ENCODE data around the gene ZCRB1.
A peak's percentile ranks its signal among the peaks of the same experiment; 100 is the strongest.
"Not testable (repeated sequence)": the region's sequence is repeated elsewhere in the genome, so short reads cannot be mapped to it uniquely, and the experiment has no call there.

ZCRB1 gene

GRCh38 chr12:42325653-42326474, at the start of gene ZCRB1, which contains the start of gene PPHLN1:
Gene ZCRB1 (minus strand): TSS chr12:42326094. CDS start chr12:42324102, 1,992 bp downstream.
Gene PPHLN1 (plus strand): TSS chr12:42326167. CDS start chr12:42335903, 9,736 bp downstream.
- peak; percentile 91 for DNase-seq

GRCh38 chr12:42373669-42374068, 47.8 kb upstream of the ZCRB1 start:
- DNase-seq = no peak

- DNase-seq = peak; percentile 62
Observed at GRCh38 chr12:42372154-42372791, 46.4 kb upstream of the ZCRB1 start.

GRCh38 chr12:42370013-42370412, 44.1 kb upstream of the ZCRB1 start:
- DNase-seq = no peak

GRCh38 chr12:42365486-42365885, 39.6 kb upstream of the ZCRB1 start:
- no peak for DNase-seq

GRCh38 chr12:42364692-42365091, 38.8 kb upstream of the ZCRB1 start:
- DNase-seq = no peak

- DNase-seq = no peak
Observed at GRCh38 chr12:42362647-42363260, 36.9 kb upstream of the ZCRB1 start.

- no peak for DNase-seq
Observed at GRCh38 chr12:42361909-42362646, 36.2 kb upstream of the ZCRB1 start.

- no peak for DNase-seq
Observed at GRCh38 chr12:42360747-42361403, 35.0 kb upstream of the ZCRB1 start.

GRCh38 chr12:42356344-42356743, 30.4 kb upstream of the ZCRB1 start:
- no peak for DNase-seq

- not testable (repeated sequence) for DNase-seq
Observed at GRCh38 chr12:42350021-42350407, 24.1 kb upstream of the ZCRB1 start.

GRCh38 chr12:42349119-42350020, 23.5 kb upstream of the ZCRB1 start:
- DNase-seq = not testable (repeated sequence)

- DNase-seq = no peak
Observed at GRCh38 chr12:42346403-42347002, 20.6 kb upstream of the ZCRB1 start.

- no peak for DNase-seq
Observed at GRCh38 chr12:42343721-42344120, 17.8 kb upstream of the ZCRB1 start.

- DNase-seq = no peak
Observed at GRCh38 chr12:42342028-42342427, 16.1 kb upstream of the ZCRB1 start.

GRCh38 chr12:42338280-42338679, 12.4 kb upstream of the ZCRB1 start:
- DNase-seq = no peak

- DNase-seq = no peak
Observed at GRCh38 chr12:42336286-42336685, 10.4 kb upstream of the ZCRB1 start.

- DNase-seq = peak; percentile 33
Observed at GRCh38 chr12:42332301-42333285, 6.7 kb upstream of the ZCRB1 start.

- not testable (repeated sequence) for DNase-seq
Observed at GRCh38 chr12:42330097-42330496, 4.2 kb upstream of the ZCRB1 start.

GRCh38 chr12:42327227-42327590, 1.3 kb upstream of the ZCRB1 start:
- DNase-seq = no peak
